HG03565 (cell line): ENCODE measurements around the gene TSKU.
"Not testable (repeated sequence)": the region's sequence is repeated elsewhere in the genome, so short reads cannot be mapped to it uniquely, and the experiment has no call there.

Experiments used
- ATAC-seq: cut with Tn5 transposase; IDR thresholded peaks from one replicate; pipeline ENCODE4 v1.9.1; 2021; ENCODE audit warnings: mild to moderate bottlenecking, moderate library complexity; ENCODE audit not compliant: unreplicated experiment

The TSKU gene

GRCh38 chr11:76783294-76783895, at the start of gene TSKU:
Gene TSKU, plus strand, starts transcription at chr11:76783356. Its CDS starts 12,261 bp downstream, at chr11:76795617.
- no peak for ATAC-seq

- not testable (repeated sequence) for ATAC-seq
Observed at GRCh38 chr11:76733906-76734305, 49.2 kb upstream of the TSKU start.

- no peak for ATAC-seq
Observed at GRCh38 chr11:76734456-76735420, 48.4 kb upstream of the TSKU start.

- ATAC-seq: no peak
Observed at GRCh38 chr11:76735841-76736240, 47.3 kb upstream of the TSKU start.

GRCh38 chr11:76736266-76736665, 46.9 kb upstream of the TSKU start:
- ATAC-seq: no peak

GRCh38 chr11:76736773-76737495, 46.2 kb upstream of the TSKU start:
- ATAC-seq: no peak

GRCh38 chr11:76738618-76739240, 44.4 kb upstream of the TSKU start:
- no peak for ATAC-seq

GRCh38 chr11:76739798-76740197, 43.4 kb upstream of the TSKU start:
- ATAC-seq: no peak

GRCh38 chr11:76740772-76741171, 42.4 kb upstream of the TSKU start:
- no peak for ATAC-seq

- no peak for ATAC-seq
Observed at GRCh38 chr11:76742902-76743301, 40.3 kb upstream of the TSKU start.

GRCh38 chr11:76744186-76745043, 38.7 kb upstream of the TSKU start:
- no peak for ATAC-seq

- ATAC-seq: no peak
Observed at GRCh38 chr11:76745044-76745376, 38.1 kb upstream of the TSKU start.

- ATAC-seq: no peak
Observed at GRCh38 chr11:76745561-76746207, 37.5 kb upstream of the TSKU start.

- ATAC-seq: no peak
Observed at GRCh38 chr11:76747153-76747914, 35.8 kb upstream of the TSKU start.

GRCh38 chr11:76747915-76748860, 35.0 kb upstream of the TSKU start:
- no peak for ATAC-seq

- no peak for ATAC-seq
Observed at GRCh38 chr11:76748948-76749347, 34.2 kb upstream of the TSKU start.

GRCh38 chr11:76750067-76750466, 33.1 kb upstream of the TSKU start:
- ATAC-seq: no peak

- no peak for ATAC-seq
Observed at GRCh38 chr11:76750746-76751145, 32.4 kb upstream of the TSKU start.
